GM23248 (cell line): ENCODE data around the gene ESPN. TPM values are rescaled to one million over a fixed set of nuclear protein-coding genes. Genes with fewer than 3 reads are reported as not detected.
A peak's percentile ranks its signal among the peaks of the same experiment; 100 is the strongest.

Experiments used
- DNase-seq: peaks from one replicate; pipeline ENCODE4 v3.0.0-alpha.2; 2015
- H2AFZ ChIP-seq: fragments of 200-600 bp; sonication (generic); 2 replicates; pipeline ENCODE4 v1.6.1; 2016; ENCODE audit warnings: antibody characterized with exemption
- H3F3A ChIP-seq: fragments of 200-600 bp; sonication (generic); 2 replicates; pipeline ENCODE4 v1.6.1; 2016; ENCODE audit warnings: mild to moderate bottlenecking, antibody characterized with exemption, mixed run types; ENCODE audit not compliant: insufficient read depth
- H3K27ac ChIP-seq: fragments of 200-600 bp; sonication (generic); 2 replicates; pipeline ENCODE4 v1.5.1; 2016; ENCODE audit warnings: mild to moderate bottlenecking
- H3K27me3 ChIP-seq: fragments of 200-600 bp; sonication (generic); replicated peaks from 2 replicates; pipeline ENCODE4 v1.6.1; 2016; ENCODE audit warnings: mild to moderate bottlenecking; ENCODE audit not compliant: insufficient read depth
- H3K36me3 ChIP-seq: fragments of 200-600 bp; sonication (generic); 2 replicates; pipeline ENCODE4 v1.6.1; 2016; ENCODE audit warnings: low read depth, mild to moderate bottlenecking
- H3K4me1 ChIP-seq: fragments of 200-600 bp; sonication (generic); 2 replicates; pipeline ENCODE4 v1.6.1; 2016; ENCODE audit warnings: mild to moderate bottlenecking; ENCODE audit not compliant: insufficient read depth
- H3K4me2 ChIP-seq: fragments of 200-600 bp; sonication (generic); one replicate; pipeline ENCODE4 v1.6.1; 2016; ENCODE audit warnings: mild to moderate bottlenecking; ENCODE audit not compliant: unreplicated experiment
- H3K4me3 ChIP-seq: fragments of 200-600 bp; sonication (generic); 2 replicates; pipeline ENCODE4 v1.5.1; 2016; ENCODE audit warnings: mild to moderate bottlenecking
- H3K79me2 ChIP-seq: fragments of 200-600 bp; sonication (generic); 2 replicates; pipeline ENCODE4 v1.6.1; 2016; ENCODE audit warnings: mild to moderate bottlenecking; ENCODE audit not compliant: insufficient read depth
- H3K9ac ChIP-seq: fragments of 200-600 bp; sonication (generic); 2 replicates; pipeline ENCODE4 v1.6.1; 2016; ENCODE audit warnings: mild to moderate bottlenecking
- H3K9me2 ChIP-seq: fragments of 200-600 bp; sonication (generic); 2 replicates; pipeline ENCODE4 v1.6.1; 2016; ENCODE audit warnings: mixed run types, mild to moderate bottlenecking, moderate library complexity; ENCODE audit not compliant: insufficient read depth
- H3K9me3 ChIP-seq: fragments of 200-600 bp; sonication (generic); one replicate; pipeline ENCODE4 v1.6.1; 2017; ENCODE audit warnings: low read depth
- H4K20me1 ChIP-seq: fragments of 200-600 bp; sonication (generic); 2 replicates; pipeline ENCODE4 v1.6.0; 2016; ENCODE audit not compliant: insufficient read depth
- EZH2 ChIP-seq: fragments of 200-600 bp; sonication (generic); IDR thresholded peaks from 2 replicates; pipeline ENCODE4 v1.6.1; 2018; ENCODE audit warnings: antibody characterized with exemption, mild to moderate bottlenecking; ENCODE audit not compliant: insufficient read depth, poor library complexity, severe bottlenecking
- EZH2phosphoT487 ChIP-seq: fragments of 200-600 bp; sonication (generic); IDR thresholded peaks from 2 replicates; pipeline ENCODE4 v1.6.1; 2018; ENCODE audit warnings: antibody characterized with exemption, moderate library complexity, mild to moderate bottlenecking, low read depth; ENCODE audit not compliant: insufficient read depth
- WGBS, 2 experiments: methylation state at CpG; one replicate each; pipeline ENCODE4 v1.1.6; 2015 to 2017; ENCODE audit warnings: low lambda C conversion rate in 2 of 2, low coverage in 1 of 2; ENCODE audit errors: missing lambda C conversion rate in 2 of 2; 5-methylcytosine and 5-hydroxymethylcytosine counted together
- in situ Hi-C: fragments of 300-500 bp; cut with MboI; formaldehyde crosslinking; loops from 2 replicates; pipeline ENCODE4 v1.15.0; 2020
- polyA plus RNA-seq: library from polyadenylated mRNA; unstranded; fragments of >200 nt; fragmentation: Nextera tagmentation; extraction: Ambion mirVana; gene quantifications from 2 replicates; pipeline ENCODE4 v1.2.1, GENCODE V29; 2016
- total RNA-seq: library from RNA; depleted of rRNA; stranded (reverse); fragments of >200 nt; shearing (Covaris generic); gene quantifications from 2 replicates; pipeline ENCODE4 v1.2.3, GENCODE V29; 2014

Gene ESPN
- total and polyA plus RNA-seq, 2 experiments from 2014 or later = not detected

DNA sequence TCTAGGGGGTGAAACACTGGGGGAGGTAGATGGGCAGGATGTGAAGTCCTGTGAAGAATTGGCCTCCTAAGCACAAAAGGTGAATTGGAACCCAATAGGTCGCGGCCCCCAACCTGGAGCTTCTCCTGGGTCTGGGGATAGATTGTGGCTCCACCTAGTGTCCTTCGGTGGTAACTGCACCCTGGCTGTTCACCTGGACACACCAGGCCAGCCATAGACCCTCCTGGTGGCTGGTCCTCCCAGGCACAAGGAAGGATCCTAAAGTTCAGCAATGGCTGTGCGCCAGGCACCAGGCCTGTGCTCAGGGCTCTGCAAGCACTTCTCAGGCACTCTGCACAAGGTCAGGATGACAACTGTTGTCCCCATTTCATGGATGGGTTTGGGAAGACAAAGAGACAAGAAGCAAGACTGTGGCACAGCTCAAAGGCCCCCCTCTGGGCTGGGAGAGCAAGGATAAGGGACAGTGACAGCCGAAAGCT is 13.5 kb downstream of the ESPN start:
- Histone ChIP-seq H3K9me3 (no peaks in the 10 kb centered on the region), H3K27me3 (peaks cover 13% of the 10 kb centered on the region), H3F3A (no peaks in the 10 kb centered on the region), H3K9ac (no peak overlapping the region), H3K4me3 (no peak overlapping the region), H3K4me1 (no peaks in the 10 kb centered on the region), H2AFZ (no peak overlapping the region), H3K36me3 (no peaks in the 10 kb centered on the region), H3K4me2 (no peak overlapping the region), H3K27ac (no peak overlapping the region), H3K79me2 (no peaks in the 10 kb centered on the region), H4K20me1 (no peaks in the 10 kb centered on the region), H3K9me2 (no peaks in the 10 kb centered on the region)
- WGBS, 2 experiments = 0% methylated on average over 4 to 5 of the region's 5 CpGs
- in situ Hi-C loops = no loop called here
- DNase-seq = peak; percentile 53
- TF ChIP-seq EZH2phosphoT487 = no peak
- TF ChIP-seq EZH2 = no peak

DNA sequence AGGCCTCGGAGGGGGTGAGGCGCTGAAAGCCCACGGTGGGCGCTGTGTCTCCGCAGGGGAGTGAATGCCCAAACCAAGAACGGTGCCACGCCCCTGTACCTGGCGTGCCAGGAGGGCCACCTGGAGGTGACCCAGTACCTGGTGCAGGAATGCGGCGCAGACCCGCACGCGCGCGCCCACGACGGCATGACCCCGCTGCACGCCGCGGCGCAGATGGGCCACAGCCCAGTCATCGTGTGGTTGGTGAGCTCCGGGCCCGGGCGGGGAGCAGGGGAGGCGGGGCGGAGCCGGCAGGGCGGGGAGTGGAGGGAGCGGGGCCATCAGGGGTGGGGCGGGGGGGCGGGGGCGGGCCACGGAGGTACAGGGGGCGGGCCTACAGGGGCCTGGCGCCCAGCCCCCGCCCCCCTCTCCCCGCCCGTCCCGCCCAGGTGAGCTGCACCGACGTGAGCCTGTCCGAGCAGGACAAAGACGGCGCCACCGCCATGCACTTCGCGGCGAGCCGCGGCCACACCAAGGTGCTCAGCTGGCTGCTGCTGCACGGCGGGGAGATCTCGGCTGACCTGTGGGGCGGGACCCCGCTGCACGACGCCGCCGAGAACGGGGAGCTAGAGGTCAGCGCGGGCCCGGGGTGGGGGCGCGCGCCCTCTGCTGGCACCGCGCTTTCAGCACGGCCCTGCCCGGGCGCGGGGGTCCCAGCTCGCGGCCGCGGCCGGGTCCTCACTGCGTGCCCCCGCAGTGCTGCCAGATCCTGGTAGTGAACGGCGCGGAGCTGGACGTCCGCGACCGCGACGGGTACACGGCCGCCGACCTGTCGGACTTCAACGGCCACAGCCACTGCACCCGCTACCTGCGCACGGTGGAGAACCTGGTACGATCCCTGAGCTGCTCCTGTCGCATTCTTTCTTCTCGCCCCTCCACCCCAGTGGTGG is 15.9 kb downstream of the ESPN start:
- no peak overlapping the region for H2AFZ ChIP-seq
- DNase-seq = peak; percentile 66
- H4K20me1 ChIP-seq = no peaks in the 10 kb centered on the region
- H3F3A ChIP-seq = no peaks in the 10 kb centered on the region
- no peaks in the 10 kb centered on the region for H3K36me3 ChIP-seq
- no peaks in the 10 kb centered on the region for H3K9me3 ChIP-seq
- no peaks in the 10 kb centered on the region for H3K9me2 ChIP-seq
- in situ Hi-C loops = no loop called here
- TF ChIP-seq EZH2 = no peak
- TF ChIP-seq EZH2phosphoT487 = no peak
- peaks cover 13% of the 10 kb centered on the region for H3K27me3 ChIP-seq
- WGBS, 2 experiments = 12 to 16% methylated on average over 42 to 92 of the region's 101 CpGs
- H3K9ac ChIP-seq = no peak overlapping the region
- no peaks in the 10 kb centered on the region for H3K4me1 ChIP-seq
- H3K4me3 ChIP-seq = no peak overlapping the region
- H3K27ac ChIP-seq = no peak overlapping the region
- no peak overlapping the region for H3K4me2 ChIP-seq
- no peaks in the 10 kb centered on the region for H3K79me2 ChIP-seq

DNA sequence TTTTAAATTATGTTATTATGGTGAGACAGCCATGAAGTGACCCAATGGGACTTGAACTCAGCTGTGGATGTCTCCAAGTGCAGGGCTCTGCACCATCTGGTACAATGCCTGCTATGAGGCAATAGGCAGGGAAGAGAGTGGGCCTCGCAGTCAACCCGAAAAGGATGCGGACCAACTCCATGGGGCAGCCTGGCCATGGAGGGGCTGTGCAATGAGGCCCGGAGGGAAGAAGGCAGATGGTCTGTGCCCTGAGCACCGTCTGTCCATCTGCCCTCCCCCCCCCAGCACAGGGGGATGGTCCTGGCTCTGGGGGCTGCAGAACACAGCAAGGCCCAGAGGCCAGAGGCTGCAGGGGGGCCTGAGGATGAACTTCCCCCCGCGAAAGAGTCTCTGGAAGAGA is 17.0 kb downstream of the ESPN start:
- Histone ChIP-seq H3K4me2 (no peak overlapping the region), H3K4me1 (no peaks in the 10 kb centered on the region), H3K9ac (no peak overlapping the region), H3K36me3 (no peaks in the 10 kb centered on the region), H3K27ac (no peak overlapping the region), H3K9me2 (no peaks in the 10 kb centered on the region), H3F3A (no peaks in the 10 kb centered on the region), H3K79me2 (no peaks in the 10 kb centered on the region), H4K20me1 (no peaks in the 10 kb centered on the region), H3K9me3 (no peaks in the 10 kb centered on the region), H3K27me3 (peaks cover 13% of the 10 kb centered on the region), H2AFZ (no peak overlapping the region), H3K4me3 (no peak overlapping the region)
- no peak for DNase-seq
- 77 to 83% methylated on average over 4 to 7 of the region's 7 CpGs for WGBS, 2 experiments
- in situ Hi-C loops = no loop called here
- no peak for TF ChIP-seq EZH2phosphoT487
- TF ChIP-seq EZH2 = no peak

DNA sequence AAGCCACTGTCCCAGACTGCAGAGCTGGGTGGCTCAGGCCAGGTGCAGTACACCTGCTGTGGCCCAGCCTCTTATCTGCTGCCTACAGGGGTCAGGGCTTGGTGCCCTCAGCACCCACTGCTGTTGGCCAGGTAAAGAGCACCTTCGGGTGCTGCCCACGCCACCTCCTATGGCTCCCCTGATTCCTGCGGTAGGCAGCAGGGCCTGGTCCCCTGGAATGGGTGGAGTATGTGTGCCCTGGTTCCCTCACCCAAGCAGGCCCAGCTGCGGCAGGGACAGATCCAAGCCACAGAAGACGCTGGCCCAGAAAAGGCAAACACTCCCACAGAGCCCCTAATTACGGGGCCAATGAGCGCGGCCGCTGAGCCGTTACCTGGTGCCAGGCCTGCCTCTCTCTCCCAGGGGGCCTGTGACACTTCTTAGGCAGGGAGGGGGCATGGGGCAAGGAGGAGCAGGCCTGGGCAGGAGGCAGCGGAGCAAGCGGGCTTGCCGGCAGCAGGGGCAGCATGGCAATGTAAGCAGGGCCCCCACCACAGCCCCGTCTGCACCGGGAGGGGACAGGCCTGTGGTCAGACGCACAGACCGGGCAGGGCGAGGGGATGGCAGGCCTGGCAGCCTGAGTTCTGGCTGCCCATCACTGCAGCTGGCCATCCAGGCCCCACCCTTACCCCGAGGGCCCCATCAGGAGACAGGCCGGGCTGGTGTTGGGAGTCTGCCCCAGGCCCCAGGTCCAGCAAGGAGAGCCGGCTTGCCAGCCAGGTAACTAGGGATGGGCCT is 19.0 kb downstream of the ESPN start:
- in situ Hi-C loops = no loop called here
- no peaks in the 10 kb centered on the region for H3K4me1 ChIP-seq
- 81 to 88% methylated on average over 19 to 20 of the region's 21 CpGs for WGBS, 2 experiments
- no peak overlapping the region for H3K9ac ChIP-seq
- H3K27me3 ChIP-seq = peaks cover 27% of the 10 kb centered on the region
- no peaks in the 10 kb centered on the region for H3K9me3 ChIP-seq
- no peaks in the 10 kb centered on the region for H3F3A ChIP-seq
- DNase-seq = no peak
- no peaks in the 10 kb centered on the region for H3K36me3 ChIP-seq
- TF ChIP-seq EZH2phosphoT487 = no peak
- TF ChIP-seq EZH2 = no peak
- H3K9me2 ChIP-seq = no peaks in the 10 kb centered on the region
- no peaks in the 10 kb centered on the region for H3K79me2 ChIP-seq
- no peak overlapping the region for H3K4me3 ChIP-seq
- H2AFZ ChIP-seq = no peak overlapping the region
- H3K27ac ChIP-seq = no peak overlapping the region
- no peaks in the 10 kb centered on the region for H4K20me1 ChIP-seq
- no peak overlapping the region for H3K4me2 ChIP-seq
